SK-N-SH treated with all-trans-retinoic acid at 6 μM for 48 hours (cell line): ENCODE results near the gene KLHL34.

Source experiments
- ARNTL ChIP-seq: fragments of 450-650 bp; formaldehyde crosslinking; IDR thresholded peaks from 2 replicates; pipeline ENCODE4 v1.5.0; 2020; ENCODE audit warnings: low read depth, mild to moderate bottlenecking, moderate library complexity, borderline replicate concordance
- CREB5 ChIP-seq: fragments of 250-450 bp; sonication (Bioruptor Pico); IDR thresholded peaks from 2 replicates; pipeline ENCODE4 v1.5.1; 2020; ENCODE audit warnings: low read depth, mild to moderate bottlenecking, moderate library complexity
- CSDC2 ChIP-seq: fragments of 250-450 bp; sonication (Bioruptor Pico); IDR thresholded peaks from 2 replicates; pipeline ENCODE4 v1.5.0; 2020; ENCODE audit warnings: mild to moderate bottlenecking, moderate library complexity
- CSRNP3 ChIP-seq: fragments of 250-450 bp; sonication (Bioruptor Pico); IDR thresholded peaks from 2 replicates; pipeline ENCODE4 v1.5.1; 2021; ENCODE audit warnings: mild to moderate bottlenecking, moderate library complexity
- ESRRG ChIP-seq: fragments of 250-450 bp; sonication (Bioruptor Pico); IDR thresholded peaks from 2 replicates; pipeline ENCODE4 v1.6.1; 2021; ENCODE audit warnings: mild to moderate bottlenecking
- GLIS3 ChIP-seq: fragments of 250-450 bp; sonication (Bioruptor Pico); IDR thresholded peaks from 2 replicates; pipeline ENCODE4 v1.5.0; 2020; ENCODE audit warnings: mild to moderate bottlenecking, moderate library complexity
- ISL1 ChIP-seq: fragments of 250-450 bp; sonication (Bioruptor Pico); IDR thresholded peaks from 2 replicates; pipeline ENCODE4 v2.1.2; 2022; ENCODE audit warnings: mild to moderate bottlenecking, moderate library complexity
- OSR1 ChIP-seq: fragments of 250-450 bp; sonication (Bioruptor Pico); IDR thresholded peaks from 2 replicates; pipeline ENCODE4 v1.8.0; 2022; ENCODE audit warnings: moderate library complexity, mild to moderate bottlenecking, inconsistent platforms
- RARB ChIP-seq: fragments of 250-450 bp; sonication (Bioruptor Pico); IDR thresholded peaks from 2 replicates; pipeline ENCODE4 v1.8.0; 2021; ENCODE audit warnings: mild to moderate bottlenecking, moderate library complexity
- TCF4 ChIP-seq: fragments of 250-450 bp; sonication (Bioruptor Pico); IDR thresholded peaks from 2 replicates; pipeline ENCODE4 v1.8.0; 2021; ENCODE audit warnings: mild to moderate bottlenecking, moderate library complexity, borderline replicate concordance
- ZFP3 ChIP-seq: fragments of 250-450 bp; sonication (Bioruptor Pico); IDR thresholded peaks from 2 replicates; pipeline ENCODE4 v1.5.0; 2020; ENCODE audit warnings: mild to moderate bottlenecking, moderate library complexity
- ZFP30 ChIP-seq: fragments of 450-650 bp; formaldehyde crosslinking; IDR thresholded peaks from 2 replicates; pipeline ENCODE4 v1.5.0; 2022; ENCODE audit warnings: mild to moderate bottlenecking, moderate library complexity
- ZNF565 ChIP-seq: fragments of 450-650 bp; formaldehyde crosslinking; conservative IDR thresholded peaks from 2 replicates; pipeline ENCODE4 v1.5.0; 2020; ENCODE audit warnings: low read depth, mild to moderate bottlenecking, moderate library complexity
- ZNF8 ChIP-seq: fragments of 450-650 bp; formaldehyde crosslinking; IDR thresholded peaks from 2 replicates; pipeline ENCODE4 v1.5.0; 2020; ENCODE audit warnings: mild to moderate bottlenecking, moderate library complexity

- TF ChIP-seq OSR1, result no peak
- TF ChIP-seq ESRRG (CRISPR knock-in tag), result no peak
- TF ChIP-seq ZNF565 (CRISPR knock-in tag), result no peak
- no peak for TF ChIP-seq CSRNP3
- TF ChIP-seq ZNF8, result no peak
- no peak for TF ChIP-seq ISL1 (CRISPR knock-in tag)
- TF ChIP-seq RARB (CRISPR knock-in tag), result no peak
- TF ChIP-seq ZFP30, result no peak
- TF ChIP-seq GLIS3 (CRISPR knock-in tag), result no peak
- no peak for TF ChIP-seq TCF4 (CRISPR knock-in tag)
- no peak for TF ChIP-seq ZFP3 (CRISPR knock-in tag)
- TF ChIP-seq ARNTL (CRISPR knock-in tag), result no peak
- TF ChIP-seq CREB5 (CRISPR knock-in tag), result no peak
- no peak for TF ChIP-seq CSDC2
Measured at GRCh38 chrX:21655901-21656586, 2.1 kb downstream of the KLHL34 start.
